ENCODE data around the gene PABPN1L. TPM values are rescaled to one million over a fixed set of nuclear protein-coding genes. Genes with fewer than 3 reads are reported as not detected.

The PABPN1L gene
- total and polyA plus RNA-seq, 12 donors, result 0.22 to 3.3 (median 0.62) TPM; not detected in 4

DNA sequence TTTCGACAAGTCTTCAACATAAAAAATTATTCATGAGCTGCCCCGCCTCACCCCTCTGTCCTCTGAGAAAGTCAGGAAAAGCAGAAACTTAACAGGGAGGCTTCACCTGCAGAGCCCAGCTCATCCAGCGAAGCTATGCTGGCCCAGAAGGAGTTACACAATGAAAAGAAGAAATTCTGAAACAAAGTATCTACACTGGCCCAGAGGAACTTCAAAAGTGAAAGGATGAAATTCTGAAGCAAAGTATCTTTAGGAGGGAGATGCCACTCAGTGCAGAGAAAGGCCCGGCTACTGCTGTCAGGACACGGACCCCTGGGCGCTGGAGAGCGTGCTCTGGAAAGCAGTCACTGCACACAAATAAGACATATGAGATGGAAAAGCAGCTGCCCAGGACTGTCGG, 11.3 kb downstream of the PABPN1L start:
- Histone ChIP-seq H3K27ac (no peak overlapping the region), H3K9me3 (replicated peaks in 1 of 3) (no peaks in the 10 kb centered on the region), H3K36me3 (replicated peaks in 1 of 2) (peaks cover 0 to 21% of the 10 kb centered on the region in 2 donors), H3K4me3 (no peak overlapping the region), H3K4me1 (replicated peaks in 1 of 2) (peaks cover 13 to 43% of the 10 kb centered on the region in 2 donors), H3K27me3 (no peaks in the 10 kb centered on the region)
- WGBS, 4 donors, result 81 to 89% (median 85%) methylated on average over 8 of the region's 8 CpGs
- TF ChIP-seq, protein P1, sequence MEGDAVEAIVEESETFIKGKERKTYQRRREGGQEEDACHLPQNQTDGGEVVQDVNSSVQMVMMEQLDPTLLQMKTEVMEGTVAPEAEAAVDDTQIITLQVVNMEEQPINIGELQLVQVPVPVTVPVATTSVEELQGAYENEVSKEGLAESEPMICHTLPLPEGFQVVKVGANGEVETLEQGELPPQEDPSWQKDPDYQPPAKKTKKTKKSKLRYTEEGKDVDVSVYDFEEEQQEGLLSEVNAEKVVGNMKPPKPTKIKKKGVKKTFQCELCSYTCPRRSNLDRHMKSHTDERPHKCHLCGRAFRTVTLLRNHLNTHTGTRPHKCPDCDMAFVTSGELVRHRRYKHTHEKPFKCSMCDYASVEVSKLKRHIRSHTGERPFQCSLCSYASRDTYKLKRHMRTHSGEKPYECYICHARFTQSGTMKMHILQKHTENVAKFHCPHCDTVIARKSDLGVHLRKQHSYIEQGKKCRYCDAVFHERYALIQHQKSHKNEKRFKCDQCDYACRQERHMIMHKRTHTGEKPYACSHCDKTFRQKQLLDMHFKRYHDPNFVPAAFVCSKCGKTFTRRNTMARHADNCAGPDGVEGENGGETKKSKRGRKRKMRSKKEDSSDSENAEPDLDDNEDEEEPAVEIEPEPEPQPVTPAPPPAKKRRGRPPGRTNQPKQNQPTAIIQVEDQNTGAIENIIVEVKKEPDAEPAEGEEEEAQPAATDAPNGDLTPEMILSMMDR (IDR thresholded peaks at IDR 0.05), result no peak
- TF ChIP-seq POLR2A (IDR thresholded peaks at IDR 0.05), result no peak
- intact Hi-C loops (cut with DNase I), result loop anchor here in 1 of 2 donors (5.0 kb wide), 1 partner anchor 38 kb away; no protein-coding TSS in a partner anchor
- DNase-seq, result no peak

DNA sequence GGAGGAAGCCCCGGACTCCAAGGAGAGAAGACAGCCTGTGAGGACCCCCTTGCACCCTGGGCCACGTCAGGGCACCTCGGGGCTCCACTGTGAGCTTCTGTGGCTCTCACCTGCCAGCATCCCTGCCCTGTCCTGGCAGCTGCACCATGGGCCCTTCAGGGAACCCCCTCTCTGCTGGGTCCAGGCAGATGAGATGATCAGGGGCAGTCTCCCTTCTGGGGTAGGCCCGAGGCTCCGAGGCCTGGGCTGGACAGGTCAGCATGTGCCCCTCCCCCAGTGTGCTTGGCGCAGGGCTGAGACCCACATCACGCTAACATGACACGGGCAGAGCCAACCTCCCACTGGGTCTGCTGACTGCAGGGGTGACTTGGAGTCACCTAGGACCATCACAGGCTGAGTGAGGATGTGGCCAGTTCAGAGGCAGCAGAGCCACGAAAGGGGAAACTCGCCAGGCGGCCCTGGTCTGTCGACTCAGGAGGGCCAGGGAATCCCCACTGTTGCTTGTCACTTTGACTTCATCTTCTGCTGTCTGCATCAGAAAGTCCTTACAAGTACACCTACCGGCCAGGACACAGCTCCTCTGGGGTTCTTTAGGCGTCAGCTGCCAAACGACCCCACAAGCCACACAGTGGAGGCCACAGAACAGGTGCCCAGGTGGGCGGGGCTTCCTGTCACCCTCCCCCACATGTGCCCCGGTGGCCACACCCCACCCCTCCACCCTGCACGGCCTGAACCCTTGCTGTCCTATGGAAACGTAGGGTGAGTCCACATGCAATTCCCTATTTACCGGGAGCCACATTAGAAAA, 12.0 kb downstream of the PABPN1L start:
- DNase-seq, result no peak
- Histone ChIP-seq H3K4me3 (no peak overlapping the region), H3K4me1 (replicated peaks in 1 of 2) (peaks cover 13 to 36% of the 10 kb centered on the region in 2 donors), H3K27ac (no peak overlapping the region), H3K9me3 (replicated peaks in 1 of 3) (no peaks in the 10 kb centered on the region), H3K36me3 (replicated peaks in 1 of 2) (peaks cover 0 to 15% of the 10 kb centered on the region in 2 donors), H3K27me3 (no peaks in the 10 kb centered on the region)
- TF ChIP-seq, protein P1 (IDR thresholded peaks at IDR 0.05), result no peak
- no peak for TF ChIP-seq POLR2A (IDR thresholded peaks at IDR 0.05)
- intact Hi-C loops (cut with DNase I), result loop anchor here in 1 of 2 donors (5.0 kb wide), 1 partner anchor 37 kb away; no protein-coding TSS in a partner anchor
- WGBS, 4 donors, result 67 to 74% (median 71%) methylated on average over 10 to 20 of the region's 20 CpGs

DNA sequence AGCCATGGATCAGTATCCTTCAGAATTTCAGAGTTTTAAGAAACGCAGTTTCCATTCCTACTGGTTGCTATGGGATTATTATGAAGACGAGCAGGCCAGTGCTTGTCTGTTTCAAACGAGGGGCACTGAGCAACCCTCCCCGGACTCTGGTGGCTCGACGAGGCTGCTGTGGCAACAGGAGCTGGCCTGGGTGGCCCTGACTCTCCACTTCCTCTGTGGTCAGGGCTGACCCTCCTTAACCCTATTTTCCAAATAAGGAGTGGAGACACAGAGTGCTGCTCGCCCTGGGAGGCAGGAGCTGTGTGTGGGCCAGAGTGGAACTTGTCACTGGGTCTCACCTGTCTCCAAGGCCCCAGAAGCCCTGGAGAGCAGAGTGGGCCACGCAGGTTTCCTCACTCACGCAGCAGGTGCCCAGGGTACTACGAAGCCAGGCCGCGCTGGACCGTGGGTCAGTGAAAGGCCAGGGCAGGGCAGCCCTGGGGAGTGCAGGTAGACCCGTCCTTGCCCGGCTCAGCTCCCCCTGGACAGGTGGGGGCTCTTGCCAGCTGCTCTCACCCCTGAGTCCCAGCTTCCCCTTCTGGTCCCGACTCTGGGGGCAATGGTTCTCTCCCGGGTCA, 13.0 kb downstream of the PABPN1L start:
- intact Hi-C loops (cut with DNase I), result no loop called here
- Histone ChIP-seq H3K4me3 (no peak overlapping the region), H3K4me1 (replicated peaks in 1 of 2) (peaks cover 13 to 25% of the 10 kb centered on the region in 2 donors), H3K27ac (no peak overlapping the region), H3K9me3 (replicated peaks in 1 of 3) (no peaks in the 10 kb centered on the region), H3K27me3 (no peaks in the 10 kb centered on the region), H3K36me3 (replicated peaks in 1 of 2) (peaks cover 0 to 4% of the 10 kb centered on the region in 2 donors)
- TF ChIP-seq, protein P1 (IDR thresholded peaks at IDR 0.05), result no peak
- TF ChIP-seq POLR2A (IDR thresholded peaks at IDR 0.05), result no peak
- 79 to 84% (median 80%) methylated on average over 10 to 17 of the region's 17 CpGs for WGBS, 4 donors
- peak in 1 of 7 donors; percentile 63 for DNase-seq

DNA sequence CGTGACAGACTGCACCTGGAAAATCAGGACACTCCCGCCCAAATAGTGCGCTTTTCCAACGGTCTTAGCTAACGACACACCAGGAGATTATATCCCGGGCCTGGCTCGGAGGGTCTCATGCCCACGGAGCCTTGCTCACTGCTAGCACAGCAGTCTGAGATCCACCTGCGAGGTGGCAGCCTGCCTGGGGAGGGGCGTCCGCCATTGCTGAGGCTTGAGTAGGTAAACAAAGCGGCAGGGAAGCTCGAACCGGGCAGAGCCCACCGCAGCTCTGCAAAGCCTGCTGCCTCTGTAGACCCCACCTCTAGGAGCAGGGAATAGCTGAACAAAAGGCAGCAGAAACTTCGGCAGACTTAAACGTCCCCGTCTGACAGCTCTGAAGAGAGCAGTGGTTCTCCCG, 14.8 kb downstream of the PABPN1L start:
- H3K9me3 ChIP-seq (replicated peaks in 1 of 3), result no peaks in the 10 kb centered on the region
- no peak for DNase-seq
- 91 to 97% (median 95%) methylated on average over 11 to 19 of the region's 19 CpGs for WGBS, 4 donors
- H3K4me1 ChIP-seq (replicated peaks in 1 of 2), result peaks cover 7 to 18% of the 10 kb centered on the region in 2 donors
- H3K27ac ChIP-seq, result no peak overlapping the region
- TF ChIP-seq POLR2A (IDR thresholded peaks at IDR 0.05), result no peak
- TF ChIP-seq, protein P1 (IDR thresholded peaks at IDR 0.05), result no peak
- intact Hi-C loops (cut with DNase I), result no loop called here
- no peaks in the 10 kb centered on the region for H3K27me3 ChIP-seq
- H3K4me3 ChIP-seq, result no peak overlapping the region
- peaks cover 0 to 3% of the 10 kb centered on the region in 2 donors for H3K36me3 ChIP-seq (replicated peaks in 1 of 2)

Measured in adrenal gland (tissue), 12 donors.